ENCODE measurements around the gene IFNLR1.

Gene IFNLR1

GRCh38 chr1:24175033-24175755, 11.9 kb downstream of the IFNLR1 start:
- Mint-ChIP-seq H3K27me3 (no peaks in the 10 kb centered on the region), H3K4me1 (ENCODE audit: low read depth) (no peaks in the 10 kb centered on the region), H3K4me3 (no peak overlapping the region), H3K36me3 (ENCODE audit: low read depth) (peaks cover 8% of the 10 kb centered on the region), H3K27ac (no peak overlapping the region), H3K9me3 (no peaks in the 10 kb centered on the region)

GRCh38 chr1:24173638-24174575, 13.2 kb downstream of the IFNLR1 start:
- H3K27ac Mint-ChIP-seq: no peak overlapping the region
- H3K4me1 Mint-ChIP-seq (ENCODE audit: low read depth): no peaks in the 10 kb centered on the region
- peaks cover 8% of the 10 kb centered on the region for H3K36me3 Mint-ChIP-seq (ENCODE audit: low read depth)
- H3K27me3 Mint-ChIP-seq: no peaks in the 10 kb centered on the region
- H3K9me3 Mint-ChIP-seq: no peaks in the 10 kb centered on the region
- H3K4me3 Mint-ChIP-seq: no peak overlapping the region

- Mint-ChIP-seq H3K27ac (no peak overlapping the region), H3K27me3 (no peaks in the 10 kb centered on the region), H3K9me3 (no peaks in the 10 kb centered on the region), H3K4me1 (ENCODE audit: low read depth) (no peaks in the 10 kb centered on the region), H3K36me3 (ENCODE audit: low read depth) (peaks cover 13% of the 10 kb centered on the region), H3K4me3 (no peak overlapping the region)
Measured at GRCh38 chr1:24172598-24172997, 14.5 kb downstream of the IFNLR1 start.

GRCh38 chr1:24169286-24169685, 17.8 kb downstream of the IFNLR1 start:
- Mint-ChIP-seq H3K36me3 (ENCODE audit: low read depth) (peaks cover 28% of the 10 kb centered on the region), H3K4me3 (no peak overlapping the region), H3K27ac (no peak overlapping the region), H3K27me3 (no peaks in the 10 kb centered on the region), H3K4me1 (ENCODE audit: low read depth) (no peaks in the 10 kb centered on the region), H3K9me3 (no peaks in the 10 kb centered on the region)

- peaks cover 21% of the 10 kb centered on the region for H3K36me3 Mint-ChIP-seq (ENCODE audit: low read depth)
- no peaks in the 10 kb centered on the region for H3K9me3 Mint-ChIP-seq
- H3K4me3 Mint-ChIP-seq: no peak overlapping the region
- H3K27me3 Mint-ChIP-seq: no peaks in the 10 kb centered on the region
- no peaks in the 10 kb centered on the region for H3K4me1 Mint-ChIP-seq (ENCODE audit: low read depth)
- no peak overlapping the region for H3K27ac Mint-ChIP-seq
Measured at GRCh38 chr1:24168245-24168644, 18.8 kb downstream of the IFNLR1 start.

- no peaks in the 10 kb centered on the region for H3K4me1 Mint-ChIP-seq (ENCODE audit: low read depth)
- peaks cover 21% of the 10 kb centered on the region for H3K36me3 Mint-ChIP-seq (ENCODE audit: low read depth)
- H3K27ac Mint-ChIP-seq: no peak overlapping the region
- H3K9me3 Mint-ChIP-seq: no peaks in the 10 kb centered on the region
- no peaks in the 10 kb centered on the region for H3K27me3 Mint-ChIP-seq
- no peak overlapping the region for H3K4me3 Mint-ChIP-seq
Measured at GRCh38 chr1:24167008-24167407, 20.1 kb downstream of the IFNLR1 start.

- H3K27me3 Mint-ChIP-seq: no peaks in the 10 kb centered on the region
- H3K36me3 Mint-ChIP-seq (ENCODE audit: low read depth): peaks cover 21% of the 10 kb centered on the region
- H3K9me3 Mint-ChIP-seq: no peaks in the 10 kb centered on the region
- H3K4me1 Mint-ChIP-seq (ENCODE audit: low read depth): no peaks in the 10 kb centered on the region
- H3K4me3 Mint-ChIP-seq: no peak overlapping the region
- no peak overlapping the region for H3K27ac Mint-ChIP-seq
Measured at GRCh38 chr1:24165500-24165899, 21.6 kb downstream of the IFNLR1 start.

GRCh38 chr1:24164004-24164403, 23.1 kb downstream of the IFNLR1 start:
- Mint-ChIP-seq H3K9me3 (no peaks in the 10 kb centered on the region), H3K4me3 (no peak overlapping the region), H3K27me3 (no peaks in the 10 kb centered on the region), H3K4me1 (ENCODE audit: low read depth) (no peaks in the 10 kb centered on the region), H3K36me3 (ENCODE audit: low read depth) (peaks cover 21% of the 10 kb centered on the region), H3K27ac (no peak overlapping the region)

GRCh38 chr1:24162201-24162600, 24.9 kb downstream of the IFNLR1 start:
- Mint-ChIP-seq H3K36me3 (ENCODE audit: low read depth) (peaks cover 19% of the 10 kb centered on the region), H3K9me3 (no peaks in the 10 kb centered on the region), H3K27ac (no peak overlapping the region), H3K4me3 (no peak overlapping the region), H3K27me3 (no peaks in the 10 kb centered on the region), H3K4me1 (ENCODE audit: low read depth) (no peaks in the 10 kb centered on the region)

- H3K4me3 Mint-ChIP-seq: no peak overlapping the region
- H3K9me3 Mint-ChIP-seq: no peaks in the 10 kb centered on the region
- peaks cover 18% of the 10 kb centered on the region for H3K36me3 Mint-ChIP-seq (ENCODE audit: low read depth)
- no peaks in the 10 kb centered on the region for H3K4me1 Mint-ChIP-seq (ENCODE audit: low read depth)
- H3K27me3 Mint-ChIP-seq: no peaks in the 10 kb centered on the region
- no peak overlapping the region for H3K27ac Mint-ChIP-seq
Measured at GRCh38 chr1:24161270-24161669, 25.8 kb downstream of the IFNLR1 start.

GRCh38 chr1:24159366-24159765, 27.7 kb downstream of the IFNLR1 start:
- Mint-ChIP-seq H3K36me3 (ENCODE audit: low read depth) (peaks cover 3% of the 10 kb centered on the region), H3K9me3 (no peaks in the 10 kb centered on the region), H3K27ac (no peak overlapping the region), H3K4me1 (ENCODE audit: low read depth) (no peaks in the 10 kb centered on the region), H3K27me3 (no peaks in the 10 kb centered on the region), H3K4me3 (no peak overlapping the region)

GRCh38 chr1:24157918-24158481, 29.1 kb downstream of the IFNLR1 start:
- H3K27me3 Mint-ChIP-seq: peaks cover 3% of the 10 kb centered on the region
- no peaks in the 10 kb centered on the region for H3K4me1 Mint-ChIP-seq (ENCODE audit: low read depth)
- H3K27ac Mint-ChIP-seq: no peak overlapping the region
- H3K36me3 Mint-ChIP-seq (ENCODE audit: low read depth): peaks cover 3% of the 10 kb centered on the region
- H3K9me3 Mint-ChIP-seq: no peaks in the 10 kb centered on the region
- H3K4me3 Mint-ChIP-seq: no peak overlapping the region

- Mint-ChIP-seq H3K4me3 (no peak overlapping the region), H3K27ac (no peak overlapping the region), H3K4me1 (ENCODE audit: low read depth) (no peaks in the 10 kb centered on the region), H3K9me3 (no peaks in the 10 kb centered on the region), H3K27me3 (peaks cover 12% of the 10 kb centered on the region), H3K36me3 (ENCODE audit: low read depth) (peaks cover 3% of the 10 kb centered on the region)
Measured at GRCh38 chr1:24156542-24157260, 30.4 kb downstream of the IFNLR1 start.

- Mint-ChIP-seq H3K27ac (no peak overlapping the region), H3K9me3 (no peaks in the 10 kb centered on the region), H3K27me3 (peaks cover 27% of the 10 kb centered on the region), H3K36me3 (ENCODE audit: low read depth) (peaks cover 3% of the 10 kb centered on the region), H3K4me3 (no peak overlapping the region), H3K4me1 (ENCODE audit: low read depth) (peaks cover 12% of the 10 kb centered on the region)
Measured at GRCh38 chr1:24155011-24155782, 31.9 kb downstream of the IFNLR1 start.
